ENCODE measurements around the gene TMEM87A. TPM values are rescaled to one million over a fixed set of nuclear protein-coding genes. Genes with fewer than 3 reads are reported as not detected.

TMEM87A gene
- total RNA-seq, 1 donor, result 71.5 TPM

- TF ChIP-seq, protein P1, sequence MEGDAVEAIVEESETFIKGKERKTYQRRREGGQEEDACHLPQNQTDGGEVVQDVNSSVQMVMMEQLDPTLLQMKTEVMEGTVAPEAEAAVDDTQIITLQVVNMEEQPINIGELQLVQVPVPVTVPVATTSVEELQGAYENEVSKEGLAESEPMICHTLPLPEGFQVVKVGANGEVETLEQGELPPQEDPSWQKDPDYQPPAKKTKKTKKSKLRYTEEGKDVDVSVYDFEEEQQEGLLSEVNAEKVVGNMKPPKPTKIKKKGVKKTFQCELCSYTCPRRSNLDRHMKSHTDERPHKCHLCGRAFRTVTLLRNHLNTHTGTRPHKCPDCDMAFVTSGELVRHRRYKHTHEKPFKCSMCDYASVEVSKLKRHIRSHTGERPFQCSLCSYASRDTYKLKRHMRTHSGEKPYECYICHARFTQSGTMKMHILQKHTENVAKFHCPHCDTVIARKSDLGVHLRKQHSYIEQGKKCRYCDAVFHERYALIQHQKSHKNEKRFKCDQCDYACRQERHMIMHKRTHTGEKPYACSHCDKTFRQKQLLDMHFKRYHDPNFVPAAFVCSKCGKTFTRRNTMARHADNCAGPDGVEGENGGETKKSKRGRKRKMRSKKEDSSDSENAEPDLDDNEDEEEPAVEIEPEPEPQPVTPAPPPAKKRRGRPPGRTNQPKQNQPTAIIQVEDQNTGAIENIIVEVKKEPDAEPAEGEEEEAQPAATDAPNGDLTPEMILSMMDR (IDR thresholded peaks at IDR 0.05; ENCODE audit: insufficient read depth, low read length), result no peak
Observed at GRCh38 chr15:42184296-42184695, 88.9 kb downstream of the TMEM87A start.

GRCh38 chr15:42182961-42183360 is 90.3 kb downstream of the TMEM87A start:
- no peak for DNase-seq (ENCODE audit: low read depth)
- TF ChIP-seq, protein P1 (IDR thresholded peaks at IDR 0.05; ENCODE audit: insufficient read depth, low read length), result no peak
- no peak overlapping the region for H3K4me3 ChIP-seq (ENCODE audit: low read depth, low read length)

More at GRCh38 chr15:42184296-42184695, 88.9 kb downstream of the TMEM87A start:
- DNase-seq (ENCODE audit: low read depth), result no peak
- no peak overlapping the region for H3K4me3 ChIP-seq (ENCODE audit: low read depth, low read length)

DNA sequence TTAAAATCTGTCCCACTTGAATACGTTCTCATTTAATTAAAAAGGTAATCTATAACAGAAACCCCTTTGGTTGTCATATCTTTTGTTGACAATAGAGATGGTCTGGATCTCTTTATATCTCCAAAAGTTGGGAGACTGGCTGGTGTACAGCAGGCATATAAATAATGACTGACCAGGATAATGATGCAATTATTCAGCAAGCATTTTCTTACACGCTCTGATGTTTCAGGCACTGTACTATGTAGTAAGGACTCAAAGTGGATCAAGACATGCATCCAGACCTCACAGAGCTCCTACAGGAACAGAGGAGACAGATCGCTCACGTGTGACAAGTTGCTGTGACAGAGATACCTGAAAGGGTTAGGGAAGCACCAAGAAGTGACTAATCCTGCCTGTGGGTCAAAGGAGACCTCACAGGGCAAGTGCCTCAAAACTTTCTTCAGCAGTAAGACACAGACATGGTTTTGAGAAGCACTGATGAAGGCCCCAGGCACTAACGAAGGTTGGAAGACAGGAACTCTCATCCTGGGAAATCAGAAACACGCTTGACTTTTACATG is 90.8 kb downstream of the TMEM87A start:
- no peak overlapping the region for H3K4me3 ChIP-seq (ENCODE audit: low read depth, low read length)
- TF ChIP-seq, protein P1 (IDR thresholded peaks at IDR 0.05; ENCODE audit: insufficient read depth, low read length), result no peak
- DNase-seq (ENCODE audit: low read depth), result no peak

DNA sequence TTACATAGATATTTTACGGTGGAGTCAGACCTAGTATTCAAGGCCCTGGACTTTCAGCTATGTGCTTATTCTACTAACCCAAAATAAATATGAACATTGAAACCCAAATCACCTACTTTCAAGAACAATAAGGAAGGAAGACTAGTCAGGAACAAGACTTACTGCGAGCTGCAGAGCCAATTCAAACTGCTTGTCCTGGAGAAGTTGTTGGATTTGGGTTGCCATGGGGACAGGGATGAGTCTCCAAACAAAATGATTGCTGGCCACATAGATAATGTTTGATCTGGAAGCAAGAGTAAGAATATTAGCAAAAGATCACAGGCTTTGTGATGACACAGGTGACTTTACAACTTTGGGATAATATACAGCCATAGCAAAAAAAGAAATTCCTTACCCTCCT is 95.2 kb downstream of the TMEM87A start:
- no peak for DNase-seq (ENCODE audit: low read depth)
- TF ChIP-seq, protein P1 (IDR thresholded peaks at IDR 0.05; ENCODE audit: insufficient read depth, low read length), result no peak
- no peak overlapping the region for H3K4me3 ChIP-seq (ENCODE audit: low read depth, low read length)

DNA sequence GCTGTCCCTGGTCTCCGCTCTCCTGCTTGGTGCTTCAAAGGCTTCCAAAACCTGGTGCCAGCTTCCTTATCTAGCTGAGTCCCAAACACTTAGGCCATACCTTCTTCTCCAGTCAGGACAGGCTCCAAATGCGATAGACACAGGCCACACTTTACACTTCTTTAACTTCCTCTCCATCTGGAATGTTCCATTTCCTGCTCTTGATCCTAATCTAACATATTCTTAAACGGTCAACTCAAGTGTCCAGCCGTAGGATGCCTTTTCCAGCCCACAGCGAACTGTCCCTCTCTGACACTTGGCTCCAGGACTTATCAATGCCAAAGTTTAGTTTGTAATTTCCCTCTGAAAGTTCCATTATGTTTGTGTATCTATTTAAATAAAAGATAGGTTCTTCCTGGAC is 97.6 kb downstream of the TMEM87A start:
- no peak overlapping the region for H3K4me3 ChIP-seq (ENCODE audit: low read depth, low read length)
- TF ChIP-seq, protein P1 (IDR thresholded peaks at IDR 0.05; ENCODE audit: insufficient read depth, low read length), result no peak
- DNase-seq (ENCODE audit: low read depth), result no peak

- DNase-seq (ENCODE audit: low read depth), result no peak
- no peak overlapping the region for H3K4me3 ChIP-seq (ENCODE audit: low read depth, low read length)
- TF ChIP-seq, protein P1 (IDR thresholded peaks at IDR 0.05; ENCODE audit: insufficient read depth, low read length), result no peak
Observed at GRCh38 chr15:42172475-42172874, 100.8 kb downstream of the TMEM87A start.

DNA sequence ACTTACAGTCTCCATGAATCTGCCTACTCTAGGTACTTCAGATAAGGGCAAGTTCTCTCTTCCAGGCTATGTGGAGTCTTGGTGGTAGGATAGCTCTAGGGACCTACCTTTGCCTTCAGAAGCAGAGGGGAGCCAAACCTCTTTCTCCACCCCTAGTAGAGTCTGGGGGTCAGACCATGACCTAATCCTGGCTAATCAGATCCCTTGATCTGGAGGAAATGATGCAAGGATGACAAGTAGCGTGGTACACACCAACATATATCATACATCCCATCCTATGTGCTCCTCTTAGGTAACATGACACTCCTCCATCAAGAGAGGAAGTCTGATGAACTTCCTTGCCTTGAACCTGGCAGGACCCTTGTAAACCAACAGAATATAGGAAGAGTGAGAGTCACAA is 101.4 kb downstream of the TMEM87A start:
- H3K4me3 ChIP-seq (ENCODE audit: low read depth, low read length), result no peak overlapping the region
- TF ChIP-seq, protein P1 (IDR thresholded peaks at IDR 0.05; ENCODE audit: insufficient read depth, low read length), result no peak
- DNase-seq (ENCODE audit: low read depth), result no peak

All from fibroblast of the aortic adventitia (primary cell).